HTR-8/SVneo (cell line): Measurements from ENCODE around the gene USPL1.
"Not testable (repeated sequence)": the region's sequence is repeated elsewhere in the genome, so short reads cannot be mapped to it uniquely, and the experiment has no call there.

Experiments
- DNase-seq: peaks from one replicate; pipeline ENCODE4 v3.0.0; 2011; ENCODE audit warnings: low spot score, mixed read lengths; ENCODE audit not compliant: insufficient read length
- FAIRE-seq: peaks from 2 replicates; lab custom pipeline; 2011; peaks lifted over from hg19 to GRCh38; lab: Jason Lieb, UNC

The USPL1 gene

GRCh38 chr13:30615481-30615865, 2.2 kb upstream of the USPL1 start:
- FAIRE-seq, result no peak
- DNase-seq, result no peak

- DNase-seq (no peak), FAIRE-seq (no peak)
These were observed 1.7 kb upstream of the USPL1 start for GRCh38 chr13:30615866-30616541.

- FAIRE-seq (no peak), DNase-seq (peak; percentile 29)
These were observed 799 bp upstream of the USPL1 start for GRCh38 chr13:30616927-30617314.

DNA sequence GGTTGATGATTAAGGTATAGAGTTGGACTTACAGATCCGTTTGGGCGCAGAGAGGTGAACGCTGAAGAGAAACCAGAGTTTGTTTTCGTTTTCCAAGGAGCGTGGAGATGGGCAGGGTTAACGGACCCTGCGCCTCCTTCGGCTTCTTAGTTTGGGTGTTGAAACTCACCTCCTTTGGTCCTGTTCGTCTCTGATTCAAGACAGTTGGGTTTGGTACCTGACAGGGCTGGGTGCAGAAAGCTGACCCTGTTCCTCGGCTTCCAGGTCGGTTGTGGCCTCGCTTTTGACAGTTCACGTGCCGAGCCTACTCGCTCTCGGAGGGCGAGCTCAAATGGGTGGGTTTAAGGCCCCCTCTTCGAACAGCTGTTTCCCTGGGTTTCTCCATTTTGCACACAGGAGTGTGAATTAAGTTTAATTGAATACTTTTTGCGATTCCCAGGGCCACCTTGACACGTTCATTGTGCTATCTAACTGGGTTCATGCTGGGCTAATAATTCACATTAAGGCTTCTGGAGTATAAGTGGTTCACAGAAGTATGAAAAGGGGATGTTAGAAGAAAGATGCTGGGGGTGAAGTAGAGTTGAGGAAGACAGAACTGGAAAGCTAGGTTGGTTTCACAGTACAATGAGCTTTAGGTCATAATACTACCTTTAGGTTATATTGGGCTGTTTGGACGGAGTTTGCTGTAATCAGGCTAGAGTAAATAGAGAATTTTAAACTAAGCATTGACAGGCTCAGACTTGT, 638 bp downstream of the USPL1 start:
- FAIRE-seq, result no peak
- no peak for DNase-seq

DNA sequence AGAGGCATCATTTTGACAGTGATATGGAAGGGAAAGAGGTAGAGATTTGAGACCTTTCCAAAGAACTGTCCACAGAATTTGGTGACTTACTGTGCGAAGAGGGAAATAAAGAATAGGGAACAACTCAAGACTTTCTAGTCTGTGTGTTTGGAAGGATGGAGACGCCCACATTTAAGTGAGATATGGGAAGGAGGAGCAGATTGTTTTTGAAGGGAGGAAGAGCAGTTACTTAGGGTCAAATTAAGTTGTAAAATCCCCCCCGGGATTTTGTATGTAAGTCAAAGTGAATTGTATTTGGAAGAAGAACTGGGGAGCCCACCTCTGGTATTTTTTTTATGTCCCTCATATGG, 1.2 kb downstream of the USPL1 start:
- no peak for FAIRE-seq
- no peak for DNase-seq

- no peak for DNase-seq
- no peak for FAIRE-seq
These were observed 2.0 kb downstream of the USPL1 start for GRCh38 chr13:30619731-30620130.

DNA sequence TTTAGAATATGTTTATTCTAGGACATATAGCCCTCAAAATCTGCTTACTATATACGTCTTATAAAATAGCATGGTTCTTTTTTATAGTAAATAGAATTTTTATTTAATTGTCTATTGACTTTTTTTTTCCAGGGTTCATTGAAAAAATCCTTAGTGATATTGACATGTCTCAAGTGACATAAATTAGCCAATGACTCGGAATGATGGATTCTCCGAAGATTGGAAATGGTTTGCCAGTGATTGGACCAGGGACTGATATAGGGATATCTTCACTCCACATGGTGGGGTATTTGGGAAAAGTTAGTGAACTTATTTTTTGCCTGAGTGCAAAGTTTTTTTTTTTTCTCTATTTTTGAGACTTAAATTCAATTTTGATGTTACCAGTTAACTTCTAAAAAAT, 3.2 kb downstream of the USPL1 start:
- DNase-seq (no peak), FAIRE-seq (no peak)

- no peak for DNase-seq
- FAIRE-seq, result no peak
These were observed 4.8 kb downstream of the USPL1 start for GRCh38 chr13:30622551-30622950.

GRCh38 chr13:30623392-30623791, 5.7 kb downstream of the USPL1 start:
- DNase-seq (no peak), FAIRE-seq (no peak)

DNA sequence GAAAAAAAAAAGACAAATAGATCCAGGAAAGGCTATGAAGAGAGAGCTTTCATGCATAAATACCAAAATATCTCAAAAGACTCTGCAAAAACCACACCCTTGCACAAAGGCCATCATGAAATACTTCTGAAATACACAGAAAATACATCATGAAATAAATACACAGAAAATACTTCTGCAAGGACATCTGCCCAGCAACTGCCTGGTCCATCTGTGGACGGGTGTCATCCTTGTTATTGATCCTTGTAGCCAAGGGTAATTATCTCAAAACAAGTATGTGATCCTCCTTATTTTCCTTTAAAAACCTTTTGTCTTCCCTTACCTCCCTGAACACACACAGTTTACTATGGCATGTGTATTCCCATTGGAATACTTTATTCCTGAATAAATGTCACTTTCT, 6.9 kb downstream of the USPL1 start:
- DNase-seq, result no peak
- FAIRE-seq, result no peak

- no peak for FAIRE-seq
- no peak for DNase-seq
These were observed 11.8 kb downstream of the USPL1 start for GRCh38 chr13:30629527-30629926.

DNA sequence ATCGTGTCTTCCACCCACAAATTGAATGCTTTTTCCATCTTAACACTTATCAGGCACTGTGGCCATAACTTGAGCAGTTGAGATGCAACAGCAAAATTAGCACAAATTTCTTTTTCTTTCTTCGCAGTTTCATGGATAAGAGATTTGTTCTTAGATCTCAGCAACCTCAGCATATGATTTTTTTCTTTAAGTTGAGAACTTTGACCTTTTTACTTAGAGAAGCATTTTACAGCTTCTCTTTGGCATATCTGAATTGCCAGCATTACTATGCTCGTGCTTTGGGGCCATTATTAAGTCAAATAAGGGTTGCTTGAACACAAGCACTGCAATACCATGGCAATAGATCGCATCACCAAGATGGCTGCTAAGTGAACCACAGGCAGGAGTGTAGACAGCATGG, 16.1 kb downstream of the USPL1 start:
- DNase-seq (no peak), FAIRE-seq (no peak)

DNA sequence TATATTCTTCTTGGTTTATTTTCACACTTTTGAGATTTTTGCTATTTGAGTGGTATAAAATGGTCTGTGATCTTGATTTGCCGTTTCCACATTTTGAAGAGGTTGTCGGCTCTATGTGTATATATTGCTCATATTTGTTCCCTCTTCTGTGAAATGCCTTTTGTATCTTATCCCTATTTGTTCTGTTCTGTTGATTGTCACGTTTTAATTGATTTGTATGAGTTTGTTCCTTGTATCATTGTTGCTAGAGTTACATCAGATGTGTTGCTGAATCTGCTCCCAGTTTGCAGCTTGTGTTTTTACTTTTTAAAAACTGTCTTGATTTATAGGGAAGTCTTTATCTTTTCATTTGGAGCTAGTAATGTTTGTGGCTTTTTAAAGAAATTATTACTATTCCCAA, 17.1 kb downstream of the USPL1 start:
- no peak for FAIRE-seq
- no peak for DNase-seq

- DNase-seq, result no peak
- no peak for FAIRE-seq
These were observed 20.6 kb downstream of the USPL1 start for GRCh38 chr13:30638301-30638700.

GRCh38 chr13:30639671-30640070, 22.0 kb downstream of the USPL1 start:
- FAIRE-seq (no peak), DNase-seq (no peak)

DNA sequence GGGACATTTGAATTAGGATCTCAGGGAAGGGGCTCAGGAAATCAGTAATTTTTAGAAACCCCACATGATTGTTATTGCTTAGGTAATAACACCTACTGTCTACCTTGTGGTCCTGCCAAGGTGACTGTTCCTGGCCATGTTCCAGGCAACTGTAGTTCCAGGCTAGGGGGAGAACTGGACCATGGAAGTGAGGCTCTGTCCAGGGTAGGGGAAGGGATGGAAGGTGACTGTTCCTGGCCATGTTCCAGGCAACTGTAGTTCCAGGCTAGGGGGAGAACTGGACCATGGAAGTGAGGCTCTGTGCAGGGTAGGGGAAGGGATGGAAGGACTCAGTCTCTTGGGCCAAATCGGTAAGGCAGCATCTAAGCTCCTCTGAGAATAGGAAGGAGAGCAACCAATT, 23.5 kb downstream of the USPL1 start:
- DNase-seq, FAIRE-seq: not testable (repeated sequence)

- DNase-seq (no peak), FAIRE-seq (no peak)
These were observed 27.9 kb downstream of the USPL1 start for GRCh38 chr13:30645629-30646028.

DNA sequence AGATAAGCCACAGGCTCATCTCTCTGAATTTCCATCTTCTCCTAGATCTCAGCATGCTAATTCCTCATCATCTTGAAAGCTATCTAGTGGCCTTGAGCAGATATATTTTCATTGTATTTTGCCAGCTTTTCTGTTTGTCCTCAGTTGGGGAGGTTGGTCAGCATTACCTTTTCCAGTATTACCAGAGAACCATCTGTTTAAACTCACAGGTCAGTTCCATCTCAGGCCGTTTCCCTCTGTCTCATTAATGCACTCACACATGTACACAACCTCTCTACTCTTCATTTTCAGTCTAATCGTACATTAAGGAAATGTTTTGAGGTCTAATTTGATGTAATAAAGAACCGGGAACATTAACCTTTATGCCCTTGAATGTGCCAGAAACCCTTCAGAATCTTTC, 29.7 kb downstream of the USPL1 start:
- FAIRE-seq (no peak), DNase-seq (no peak)

DNA sequence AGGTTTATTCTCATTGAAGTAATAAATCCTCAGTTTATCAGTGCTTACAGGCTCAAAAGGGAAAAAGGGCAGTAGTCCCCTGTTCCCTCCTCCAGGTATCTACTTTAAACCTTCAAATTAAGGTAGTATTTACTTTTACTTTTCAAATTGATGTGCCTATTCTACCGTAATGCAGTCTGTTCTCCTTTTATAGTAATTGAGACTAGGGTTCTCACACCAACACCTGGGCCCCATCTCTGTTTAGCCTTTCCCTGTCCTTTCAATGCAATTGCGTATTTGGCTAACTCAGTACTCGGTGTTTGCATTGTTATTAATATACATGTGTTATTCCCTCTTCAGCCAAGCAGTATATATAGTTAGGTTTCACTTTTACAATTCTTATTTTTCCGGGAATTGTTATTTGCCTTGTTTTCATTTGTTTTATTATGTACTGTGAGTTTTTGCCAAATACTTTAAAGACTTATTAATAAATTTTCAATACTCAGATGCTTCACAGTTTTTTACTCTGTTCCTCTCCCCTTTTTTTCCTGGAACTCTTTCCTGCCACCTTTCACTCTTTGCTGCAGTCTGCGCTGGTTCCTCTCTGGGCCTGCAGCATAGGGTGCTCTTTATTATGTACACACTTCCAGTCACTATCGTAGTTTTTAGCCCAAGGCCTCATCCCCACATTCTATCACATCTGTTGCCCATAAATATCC, 30.3 kb downstream of the USPL1 start:
- FAIRE-seq (no peak), DNase-seq (no peak)

DNA sequence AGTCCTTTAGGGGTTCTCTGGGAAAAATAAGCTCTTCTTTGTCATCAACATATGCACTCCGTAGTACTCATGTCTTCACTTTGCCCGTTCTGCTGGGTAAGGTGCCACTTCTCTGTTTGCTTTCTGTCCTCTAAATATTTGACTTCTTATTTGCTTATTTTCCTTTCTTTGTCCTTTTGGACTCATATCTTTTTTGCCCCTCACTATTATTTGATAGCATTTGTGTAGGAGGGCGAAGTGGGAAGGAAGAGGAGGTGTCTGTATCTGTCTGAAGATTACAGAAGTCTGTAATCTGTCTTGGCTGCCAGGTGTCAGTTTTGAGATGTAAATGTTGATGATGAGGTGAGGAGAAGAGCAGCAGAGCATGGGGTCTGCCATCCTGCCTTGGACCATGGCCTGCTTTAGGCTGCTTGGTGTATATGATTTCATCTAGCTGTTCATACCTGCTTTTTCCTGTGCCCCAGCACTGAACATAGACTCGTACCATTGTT, 30.8 kb downstream of the USPL1 start:
- FAIRE-seq (no peak), DNase-seq (no peak)

GRCh38 chr13:30651648-30652047, 33.9 kb downstream of the USPL1 start:
- DNase-seq, FAIRE-seq: not testable (repeated sequence)
